SU-DHL-6 (cell line): ENCODE measurements around the gene TIAM2.

Source experiments
- H2AFZ ChIP-seq: fragments of 200-600 bp; sonication (generic); 2 replicates; pipeline ENCODE4 v1.6.1; 2014; ENCODE audit warnings: low read depth, mild to moderate bottlenecking, moderate library complexity, mixed read lengths, antibody characterized with exemption, low read length; ENCODE audit not compliant: severe bottlenecking
- H3F3A ChIP-seq: fragments of 200-600 bp; shearing (Covaris generic); 2 replicates; pipeline ENCODE4 v1.6.0; 2016; ENCODE audit warnings: antibody characterized with exemption, mild to moderate bottlenecking; ENCODE audit not compliant: insufficient read depth
- H3K27ac ChIP-seq: fragments of 200-600 bp; sonication (generic); 2 replicates; pipeline ENCODE4 v1.5.1; 2016; ENCODE audit warnings: low read depth, mild to moderate bottlenecking, low read length, moderate library complexity, mixed read lengths
- H3K27me3 ChIP-seq: fragments of 200-600 bp; sonication (generic), shearing (Covaris generic); 2 replicates; pipeline ENCODE4 v1.6.0; 2014; ENCODE audit warnings: mild to moderate bottlenecking, low read length
- H3K36me3 ChIP-seq: fragments of 200-600 bp; sonication (generic); 2 replicates; pipeline ENCODE4 v1.6.1; 2014; ENCODE audit warnings: mild to moderate bottlenecking, low read length, mixed read lengths
- H3K4me2 ChIP-seq: fragments of 300-600, 200-600 bp; shearing (Covaris generic), sonication (generic); 2 replicates; pipeline ENCODE4 v1.6.0; 2014; ENCODE audit warnings: low read length, low read depth, mild to moderate bottlenecking; ENCODE audit not compliant: poor library complexity, severe bottlenecking
- H3K4me3 ChIP-seq: fragments of 200-600 bp; sonication (generic); 2 replicates; pipeline ENCODE4 v1.5.1; 2014; ENCODE audit warnings: antibody characterized with exemption, low read length, mild to moderate bottlenecking, mixed read lengths; ENCODE audit not compliant: insufficient read depth, poor library complexity, severe bottlenecking
- H3K79me2 ChIP-seq: fragments of 200-600 bp; sonication (generic); 2 replicates; pipeline ENCODE4 v1.6.1; 2014; ENCODE audit warnings: mild to moderate bottlenecking, low read length, moderate library complexity; ENCODE audit not compliant: insufficient read depth
- H3K9ac ChIP-seq: fragments of 200-600 bp; sonication (generic); 2 replicates; pipeline ENCODE4 v1.7.0; 2014; ENCODE audit warnings: mild to moderate bottlenecking, low read length
- H3K9me2 ChIP-seq: fragments of 200-600 bp; sonication (generic); replicated peaks from 2 replicates; pipeline ENCODE4 v1.6.1; 2014; ENCODE audit warnings: low read length; ENCODE audit not compliant: insufficient read depth
- H3K9me3 ChIP-seq: fragments of 200-600 bp; sonication (generic); 2 replicates; pipeline ENCODE4 v1.6.1; 2014; ENCODE audit warnings: low read length, mixed read lengths; ENCODE audit not compliant: insufficient read depth
- H4K20me1 ChIP-seq: fragments of 200-600 bp; sonication (generic); 2 replicates; pipeline ENCODE4 v1.6.1; 2014; ENCODE audit warnings: low read depth, mild to moderate bottlenecking, antibody characterized with exemption, low read length, moderate library complexity, mixed read lengths
- EZH2phosphoT487 ChIP-seq: fragments of 200-600 bp; sonication (generic), shearing (Covaris generic); conservative IDR thresholded peaks from 2 replicates; pipeline ENCODE4 v1.6.1; 2018; ENCODE audit warnings: mild to moderate bottlenecking, antibody characterized with exemption, low read length, moderate library complexity, mixed read lengths
- TF ChIP-seq, protein P1 (sequence below): fragments of 200-600 bp; sonication (generic); IDR thresholded peaks from one replicate; pipeline ENCODE4 v1.5.1; 2017; ENCODE audit warnings: antibody characterized with exemption, mild to moderate bottlenecking, low read length, moderate library complexity; ENCODE audit not compliant: insufficient read depth, poor library complexity, severe bottlenecking

Gene TIAM2

GRCh38 chr6:155061381-155061780 is 66.3 kb downstream of the TIAM2 start:
- Histone ChIP-seq H3K79me2 (no peaks in the 10 kb centered on the region), H3K4me3 (no peak overlapping the region), H3K27me3 (no peaks in the 10 kb centered on the region), H3K36me3 (no peaks in the 10 kb centered on the region), H3K9me3 (no peaks in the 10 kb centered on the region), H2AFZ (no peak overlapping the region), H3K9me2 (no peaks in the 10 kb centered on the region), H3F3A (no peaks in the 10 kb centered on the region), H4K20me1 (no peaks in the 10 kb centered on the region), H3K9ac (no peak overlapping the region), H3K4me2 (no peak overlapping the region), H3K27ac (no peak overlapping the region)
- TF ChIP-seq EZH2phosphoT487, result no peak
- TF ChIP-seq, protein P1, sequence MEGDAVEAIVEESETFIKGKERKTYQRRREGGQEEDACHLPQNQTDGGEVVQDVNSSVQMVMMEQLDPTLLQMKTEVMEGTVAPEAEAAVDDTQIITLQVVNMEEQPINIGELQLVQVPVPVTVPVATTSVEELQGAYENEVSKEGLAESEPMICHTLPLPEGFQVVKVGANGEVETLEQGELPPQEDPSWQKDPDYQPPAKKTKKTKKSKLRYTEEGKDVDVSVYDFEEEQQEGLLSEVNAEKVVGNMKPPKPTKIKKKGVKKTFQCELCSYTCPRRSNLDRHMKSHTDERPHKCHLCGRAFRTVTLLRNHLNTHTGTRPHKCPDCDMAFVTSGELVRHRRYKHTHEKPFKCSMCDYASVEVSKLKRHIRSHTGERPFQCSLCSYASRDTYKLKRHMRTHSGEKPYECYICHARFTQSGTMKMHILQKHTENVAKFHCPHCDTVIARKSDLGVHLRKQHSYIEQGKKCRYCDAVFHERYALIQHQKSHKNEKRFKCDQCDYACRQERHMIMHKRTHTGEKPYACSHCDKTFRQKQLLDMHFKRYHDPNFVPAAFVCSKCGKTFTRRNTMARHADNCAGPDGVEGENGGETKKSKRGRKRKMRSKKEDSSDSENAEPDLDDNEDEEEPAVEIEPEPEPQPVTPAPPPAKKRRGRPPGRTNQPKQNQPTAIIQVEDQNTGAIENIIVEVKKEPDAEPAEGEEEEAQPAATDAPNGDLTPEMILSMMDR, result no peak

DNA sequence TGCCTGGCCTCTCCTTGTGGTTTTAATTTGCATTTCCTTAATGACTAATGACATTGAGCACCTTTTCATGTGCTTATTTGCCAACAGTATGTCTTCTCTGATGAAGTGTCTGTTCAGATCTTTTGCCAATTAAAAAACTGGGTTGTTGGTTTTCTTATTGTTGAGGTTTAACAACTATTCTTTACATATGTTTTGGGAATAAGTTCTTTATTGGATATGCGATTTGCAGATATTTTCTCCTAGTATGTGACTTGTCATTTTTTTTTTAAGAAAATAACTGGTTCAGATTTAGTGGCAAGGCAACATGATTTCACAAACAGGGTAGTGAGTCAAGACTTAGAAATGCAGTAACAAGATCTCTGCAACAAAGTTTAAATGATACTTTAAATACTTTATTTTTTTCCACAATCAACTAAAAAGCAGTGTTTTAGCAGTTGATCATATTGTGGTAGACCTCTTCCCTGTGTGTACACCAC is 67.8 kb downstream of the TIAM2 start:
- Histone ChIP-seq H3K4me3 (no peak overlapping the region), H3K9ac (no peak overlapping the region), H3K79me2 (no peaks in the 10 kb centered on the region), H3K9me3 (no peaks in the 10 kb centered on the region), H3K27ac (no peak overlapping the region), H3K27me3 (no peaks in the 10 kb centered on the region), H3F3A (no peaks in the 10 kb centered on the region), H4K20me1 (no peaks in the 10 kb centered on the region), H2AFZ (no peak overlapping the region), H3K4me2 (no peak overlapping the region), H3K36me3 (no peaks in the 10 kb centered on the region), H3K9me2 (no peaks in the 10 kb centered on the region)
- TF ChIP-seq, protein P1, result no peak
- TF ChIP-seq EZH2phosphoT487, result no peak

DNA sequence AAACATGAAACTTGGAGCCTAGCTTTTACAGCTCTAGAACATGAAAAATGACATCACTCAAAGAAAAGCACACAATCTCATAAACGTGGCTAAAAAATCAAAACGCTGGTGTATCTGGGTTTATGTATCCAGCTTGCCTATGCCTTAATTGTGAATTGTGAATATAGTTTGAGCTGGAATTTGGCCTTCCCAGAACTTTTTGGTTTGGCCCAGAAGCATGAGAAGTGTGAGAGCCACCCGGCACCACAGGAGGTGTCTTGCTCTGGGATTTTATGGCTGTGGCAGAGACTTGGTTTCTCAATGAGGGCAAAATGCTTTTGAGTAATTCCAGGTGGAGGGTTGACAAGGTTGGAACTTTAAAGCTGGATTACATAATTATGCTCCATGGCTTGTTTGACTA is 69.2 kb downstream of the TIAM2 start:
- Histone ChIP-seq H3F3A (no peaks in the 10 kb centered on the region), H3K9me2 (no peaks in the 10 kb centered on the region), H3K79me2 (no peaks in the 10 kb centered on the region), H4K20me1 (no peaks in the 10 kb centered on the region), H3K27me3 (no peaks in the 10 kb centered on the region), H3K4me3 (no peak overlapping the region), H2AFZ (no peak overlapping the region), H3K4me2 (no peak overlapping the region), H3K9me3 (no peaks in the 10 kb centered on the region), H3K36me3 (no peaks in the 10 kb centered on the region), H3K27ac (no peak overlapping the region), H3K9ac (no peak overlapping the region)
- TF ChIP-seq, protein P1, result no peak
- TF ChIP-seq EZH2phosphoT487, result no peak
